Glomerular endothelial cell (primary cell): ENCODE results near the gene G3BP2. TPM values are rescaled to one million over a fixed set of nuclear protein-coding genes. Genes with fewer than 3 reads are reported as not detected.

Source experiments
- total RNA-seq: library from RNA; depleted of rRNA; stranded (reverse); fragments of >200 nt; gene quantifications from 2 replicates; pipeline ENCODE4 v1.2.3, GENCODE V29; 2015

The G3BP2 gene
- total RNA-seq, 1 donor from 2014 or later, result 149 TPM

Other genes with a start within 250 kb of the G3BP2 start
- 19.6 and 33.6 TPM in 2 replicates for gene RCHY1, start 159.0 kb downstream of the G3BP2 start, total RNA-seq
- 5.8 and 9.7 TPM in 2 replicates for gene THAP6, start 158.9 kb downstream of the G3BP2 start, total RNA-seq
- 1.0 TPM in 1 of 2 replicates, not detected in the other for gene ODAPH, start 117.3 kb downstream of the G3BP2 start, total RNA-seq
- 2.1 and 2.8 TPM in 2 replicates for gene CDKL2, start 42.9 kb downstream of the G3BP2 start, total RNA-seq
- gene USO1, start 51.2 kb upstream of the G3BP2 start, total RNA-seq, result 59.9 and 72.2 TPM in 2 replicates
- gene PPEF2, start 229.0 kb upstream of the G3BP2 start, total RNA-seq, result not detected in 2 replicates